PC-3 (cell line): ENCODE data around the gene CDK10. TPM values are rescaled to one million over a fixed set of nuclear protein-coding genes. Genes with fewer than 3 reads are reported as not detected.

ENCODE experiments used
- ATAC-seq: fragments of 200-7000 bp; cut with Tn5 transposase; 2 replicates; pipeline ENCODE4 v1.9.1; 2020; ENCODE audit warnings: mild to moderate bottlenecking, moderate library complexity
- BruUV-seq: library from RNA; stranded (reverse); fragments of 400-500 nt; replicated peaks from 2 replicates; lab custom pipeline; 2021; lab: Mats Ljungman, UMichigan
- CTCF ChIA-PET: fragments of 300-600 bp; sonication (Branson Sonifier 250); formaldehyde crosslinking; loops from one replicate; lab custom pipeline; 2022; ENCODE audit warnings: antibody characterized with exemption; lab: Charles Lee
- POLR2A ChIA-PET: fragments of 300-600 bp; sonication (Branson Sonifier 250); formaldehyde crosslinking; loops from one replicate; lab custom pipeline; 2022; ENCODE audit warnings: antibody characterized with exemption; ENCODE audit not compliant: unreplicated experiment; lab: Charles Lee
- DNase-seq: peaks from one replicate; pipeline ENCODE4 v3.0.0-alpha.2; 2015
- H2AFZ ChIP-seq: fragments of 300-600 bp; sonication (generic); 2 replicates; pipeline ENCODE4 v1.6.0; 2016; ENCODE audit warnings: antibody characterized with exemption, low read length
- H3F3A ChIP-seq: fragments of 300-600 bp; sonication (generic); one replicate; pipeline ENCODE4 v1.6.0; 2017; ENCODE audit warnings: antibody characterized with exemption, low read length, control low read depth, mild to moderate bottlenecking; ENCODE audit not compliant: unreplicated experiment
- H3K27ac ChIP-seq: fragments of 300-600 bp; sonication (generic); 2 replicates; pipeline ENCODE4 v1.5.1; 2016; ENCODE audit warnings: mild to moderate bottlenecking, low read length
- H3K27me3 ChIP-seq: fragments of 300-600 bp; sonication (generic); 2 replicates; pipeline ENCODE4 v1.6.1; 2016; ENCODE audit warnings: low read length, mixed read lengths
- H3K36me3 ChIP-seq: fragments of 300-600 bp; sonication (generic); 2 replicates; pipeline ENCODE4 v1.6.1; 2016; ENCODE audit warnings: low read depth, mixed run types, low read length, mixed read lengths
- H3K4me1 ChIP-seq: fragments of 300-600 bp; sonication (generic); 2 replicates; pipeline ENCODE4 v1.5.1; 2016; ENCODE audit warnings: low read length; ENCODE audit not compliant: insufficient read depth
- H3K4me2 ChIP-seq: fragments of 300-600 bp; sonication (generic); 2 replicates; pipeline ENCODE4 v1.6.0; 2016; ENCODE audit warnings: low read length
- H3K4me3 ChIP-seq: fragments of 300-600 bp; sonication (generic); 2 replicates; pipeline ENCODE4 v1.5.1; 2016; ENCODE audit warnings: mild to moderate bottlenecking, low read length, mixed read lengths
- H3K79me2 ChIP-seq: fragments of 300-600 bp; sonication (generic); 2 replicates; pipeline ENCODE4 v1.6.1; 2017; ENCODE audit warnings: low read length, mixed read lengths
- H3K9ac ChIP-seq: fragments of 300-600 bp; sonication (generic); 2 replicates; pipeline ENCODE4 v1.6.0; 2016; ENCODE audit warnings: mild to moderate bottlenecking, low read length
- H3K9me2 ChIP-seq: fragments of 300-600 bp; sonication (generic); replicated peaks from 2 replicates; pipeline ENCODE4 v1.6.1; 2016; ENCODE audit warnings: mixed run types, low read length, mixed read lengths
- H3K9me3 ChIP-seq: fragments of 300-600 bp; sonication (generic); 2 replicates; pipeline ENCODE4 v1.6.1; 2016; ENCODE audit warnings: low read length, mixed read lengths
- H4K20me1 ChIP-seq: fragments of 300-600 bp; sonication (generic); 2 replicates; pipeline ENCODE4 v1.6.1; 2016; ENCODE audit warnings: low read length, mixed read lengths
- EZH2 ChIP-seq: fragments of 300-600 bp; sonication (generic); IDR thresholded peaks from one replicate; pipeline ENCODE4 v1.6.1; 2017; ENCODE audit warnings: antibody characterized with exemption, mild to moderate bottlenecking, low read length; ENCODE audit not compliant: unreplicated experiment
- EZH2phosphoT487 ChIP-seq: fragments of 300-600 bp; sonication (generic); IDR thresholded peaks from 2 replicates; pipeline ENCODE4 v1.6.1; 2018; ENCODE audit warnings: mild to moderate bottlenecking, antibody characterized with exemption, low read length, borderline replicate concordance
- intact Hi-C: fragments of 100-400 bp; cut with micrococcal nuclease; formaldehyde crosslinking; loops from 2 replicates; pipeline ENCODE4 v1.9.0; 2023
- total RNA-seq: library from RNA; depleted of rRNA; stranded (reverse); fragments of >200 nt; gene quantifications from 2 replicates; pipeline ENCODE4 v1.2.3, GENCODE V29; 2014
- TF ChIP-seq, protein P1 (sequence below): fragments of 300-600 bp; sonication (generic); conservative IDR thresholded peaks from 2 replicates; pipeline ENCODE4 v1.5.1; 2017; ENCODE audit warnings: antibody characterized with exemption, low read depth, mild to moderate bottlenecking, low read length

The CDK10 gene
- total RNA-seq, 1 experiment from 2014 or later, result 50.0 TPM

DNA sequence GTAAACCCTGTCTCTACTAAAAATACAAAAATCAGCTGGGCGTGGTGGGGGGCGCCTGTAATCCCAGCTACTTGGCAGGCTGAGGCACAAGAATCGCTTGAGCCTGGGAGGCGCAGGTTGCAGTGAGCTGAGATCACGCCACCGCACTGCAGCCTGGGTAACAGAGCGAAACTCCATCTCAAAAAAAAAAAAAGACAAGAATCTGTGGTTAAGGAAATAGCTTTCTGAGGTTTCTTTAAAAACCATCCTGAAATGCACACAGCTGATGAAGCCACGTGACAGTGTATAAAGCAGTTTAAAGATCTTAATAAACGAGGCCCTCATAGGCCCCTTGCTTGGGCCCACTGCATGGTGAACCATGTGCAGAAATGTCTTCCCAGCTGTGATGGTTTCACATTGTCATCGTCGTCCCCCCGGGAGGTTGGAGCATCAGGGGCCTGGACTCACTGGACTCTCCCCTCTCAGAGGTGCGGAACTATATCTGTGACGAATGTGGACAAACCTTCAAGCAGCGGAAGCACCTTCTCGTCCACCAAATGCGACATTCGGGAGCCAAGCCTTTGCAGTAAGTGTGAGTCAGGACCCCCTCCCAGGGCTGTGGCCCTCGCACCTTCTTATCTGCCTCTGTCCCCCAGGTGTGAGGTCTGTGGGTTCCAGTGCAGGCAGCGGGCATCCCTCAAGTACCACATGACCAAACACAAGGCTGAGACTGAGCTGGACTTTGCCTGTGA, 51.0 kb downstream of the CDK10 start:
- H2AFZ ChIP-seq, result no peak overlapping the region
- no peaks in the 10 kb centered on the region for H4K20me1 ChIP-seq
- no peak overlapping the region for H3K9ac ChIP-seq
- H3K79me2 ChIP-seq, result no peaks in the 10 kb centered on the region
- TF ChIP-seq EZH2 (no peak), EZH2phosphoT487 (no peak)
- TF ChIP-seq, protein P1, sequence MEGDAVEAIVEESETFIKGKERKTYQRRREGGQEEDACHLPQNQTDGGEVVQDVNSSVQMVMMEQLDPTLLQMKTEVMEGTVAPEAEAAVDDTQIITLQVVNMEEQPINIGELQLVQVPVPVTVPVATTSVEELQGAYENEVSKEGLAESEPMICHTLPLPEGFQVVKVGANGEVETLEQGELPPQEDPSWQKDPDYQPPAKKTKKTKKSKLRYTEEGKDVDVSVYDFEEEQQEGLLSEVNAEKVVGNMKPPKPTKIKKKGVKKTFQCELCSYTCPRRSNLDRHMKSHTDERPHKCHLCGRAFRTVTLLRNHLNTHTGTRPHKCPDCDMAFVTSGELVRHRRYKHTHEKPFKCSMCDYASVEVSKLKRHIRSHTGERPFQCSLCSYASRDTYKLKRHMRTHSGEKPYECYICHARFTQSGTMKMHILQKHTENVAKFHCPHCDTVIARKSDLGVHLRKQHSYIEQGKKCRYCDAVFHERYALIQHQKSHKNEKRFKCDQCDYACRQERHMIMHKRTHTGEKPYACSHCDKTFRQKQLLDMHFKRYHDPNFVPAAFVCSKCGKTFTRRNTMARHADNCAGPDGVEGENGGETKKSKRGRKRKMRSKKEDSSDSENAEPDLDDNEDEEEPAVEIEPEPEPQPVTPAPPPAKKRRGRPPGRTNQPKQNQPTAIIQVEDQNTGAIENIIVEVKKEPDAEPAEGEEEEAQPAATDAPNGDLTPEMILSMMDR, result no peak
- DNase-seq (no peak), ATAC-seq (no peak)
- H3K4me2 ChIP-seq, result no peak overlapping the region
- no peak overlapping the region for H3K4me3 ChIP-seq
- no TSS peak for BruUV-seq
- POLR2A ChIA-PET, result no interaction called here
- H3K36me3 ChIP-seq, result peaks cover 37% of the 10 kb centered on the region
- H3F3A ChIP-seq, result no peaks in the 10 kb centered on the region
- H3K9me2 ChIP-seq, result no peaks in the 10 kb centered on the region
- CTCF ChIA-PET, result no interaction called here
- H3K4me1 ChIP-seq, result no peaks in the 10 kb centered on the region
- intact Hi-C loops, result no loop called here
- H3K27ac ChIP-seq, result no peak overlapping the region
- H3K9me3 ChIP-seq, result no peaks in the 10 kb centered on the region
- no peaks in the 10 kb centered on the region for H3K27me3 ChIP-seq

DNA sequence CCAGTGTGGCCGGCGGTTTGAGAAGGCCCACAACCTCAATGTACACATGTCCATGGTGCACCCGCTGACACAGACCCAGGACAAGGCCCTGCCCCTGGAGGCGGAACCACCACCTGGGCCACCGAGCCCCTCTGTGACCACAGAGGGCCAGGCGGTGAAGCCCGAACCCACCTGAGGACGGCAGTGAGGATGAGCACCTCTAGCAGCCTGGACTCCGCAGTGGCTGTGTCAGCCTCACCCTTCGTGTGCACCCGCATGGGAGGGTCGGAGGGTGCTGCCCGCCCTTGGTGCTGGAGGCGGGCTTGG, 51.5 kb downstream of the CDK10 start:
- Histone ChIP-seq H3K27me3 (no peaks in the 10 kb centered on the region), H3K79me2 (no peaks in the 10 kb centered on the region), H3K4me3 (no peak overlapping the region), H3K4me1 (no peaks in the 10 kb centered on the region), H3K9me2 (no peaks in the 10 kb centered on the region), H3K36me3 (peaks cover 37% of the 10 kb centered on the region), H3K4me2 (no peak overlapping the region), H2AFZ (no peak overlapping the region), H3K9ac (no peak overlapping the region), H3K27ac (no peak overlapping the region), H3F3A (no peaks in the 10 kb centered on the region), H4K20me1 (no peaks in the 10 kb centered on the region), H3K9me3 (no peaks in the 10 kb centered on the region)
- POLR2A ChIA-PET, result no interaction called here
- CTCF ChIA-PET, result no interaction called here
- ATAC-seq (no peak), DNase-seq (no peak)
- BruUV-seq, result no TSS peak
- TF ChIP-seq, protein P1, result no peak
- TF ChIP-seq EZH2phosphoT487 (no peak), EZH2 (no peak)
- intact Hi-C loops, result no loop called here

DNA sequence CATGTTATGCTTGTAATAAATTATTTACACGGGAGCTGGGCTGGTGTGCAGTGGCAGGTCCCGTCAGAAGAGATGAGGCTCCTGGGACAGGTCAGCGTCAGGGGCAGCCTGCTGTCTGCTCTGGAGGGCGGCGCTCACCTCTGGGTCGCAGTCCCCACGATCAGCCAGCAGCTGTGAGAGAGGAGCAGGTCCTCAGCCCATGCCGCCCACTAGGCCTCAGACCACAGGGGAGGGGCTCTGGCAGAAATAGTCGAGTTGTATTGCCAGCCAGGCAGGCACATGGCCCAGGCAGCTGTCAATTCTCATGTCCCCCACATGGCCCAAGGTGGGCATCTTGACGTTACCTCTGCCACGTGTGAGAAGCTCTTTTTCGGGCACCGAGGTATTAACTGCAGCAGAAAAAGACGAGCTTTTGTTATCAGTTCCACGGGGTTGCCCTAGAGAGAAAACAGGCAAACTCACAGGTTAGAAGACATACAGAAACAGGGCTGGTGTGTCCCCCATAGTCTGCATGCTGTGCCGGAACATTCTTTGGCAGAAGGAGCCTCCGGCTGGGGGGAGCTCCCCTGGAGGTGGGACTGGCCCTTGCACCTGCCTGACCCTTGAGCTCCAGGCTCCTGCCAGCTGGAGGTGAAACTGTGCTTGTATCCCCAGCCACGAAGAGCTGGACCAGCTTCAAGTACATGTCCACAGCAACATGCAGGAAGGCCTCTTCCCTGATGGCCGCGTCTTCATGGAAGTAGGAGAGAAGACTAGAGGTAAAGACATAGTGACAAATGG, 52.2 kb downstream of the CDK10 start:
- no TSS peak for BruUV-seq
- Histone ChIP-seq H3K27ac (no peak overlapping the region), H3K9ac (no peak overlapping the region), H3F3A (no peaks in the 10 kb centered on the region), H3K36me3 (peaks cover 33% of the 10 kb centered on the region), H4K20me1 (no peaks in the 10 kb centered on the region), H3K4me1 (no peaks in the 10 kb centered on the region), H3K79me2 (no peaks in the 10 kb centered on the region), H2AFZ (no peak overlapping the region), H3K9me3 (no peaks in the 10 kb centered on the region), H3K4me3 (no peak overlapping the region), H3K4me2 (no peak overlapping the region), H3K9me2 (no peaks in the 10 kb centered on the region), H3K27me3 (no peaks in the 10 kb centered on the region)
- no peak for ATAC-seq
- ChIA-PET POLR2A (no interaction called here), CTCF (no interaction called here)
- TF ChIP-seq EZH2 (no peak), EZH2phosphoT487 (no peak)
- TF ChIP-seq, protein P1, result no peak
- intact Hi-C loops, result no loop called here
- DNase-seq, result no peak
